Hepatocyte (in vitro differentiated cells): ENCODE measurements around the gene BAIAP3. TPM values are rescaled to one million over a fixed set of nuclear protein-coding genes. Genes with fewer than 3 reads are reported as not detected.

ENCODE experiments used
- DNase-seq: peaks from one replicate; pipeline ENCODE4 v3.0.0-alpha.2; 2016; ENCODE audit warnings: low spot score
- H2AFZ ChIP-seq: fragments of 200-600 bp; sonication (generic); 2 replicates; pipeline ENCODE4 v1.6.0; 2016; ENCODE audit warnings: antibody characterized with exemption, mild to moderate bottlenecking
- H3K27ac ChIP-seq: fragments of 200-600 bp; sonication (generic); 2 replicates; pipeline ENCODE4 v1.5.1; 2016; ENCODE audit warnings: mild to moderate bottlenecking
- H3K27me3 ChIP-seq: fragments of 200-600 bp; sonication (generic); 2 replicates; pipeline ENCODE4 v1.6.1; 2016
- H3K36me3 ChIP-seq: fragments of 200-600 bp; sonication (generic); replicated peaks from 2 replicates; pipeline ENCODE4 v1.5.1; 2016; ENCODE audit warnings: low read depth; ENCODE audit not compliant: insufficient read depth
- H3K4me1 ChIP-seq: fragments of 200-600 bp; sonication (generic); 2 replicates; pipeline ENCODE4 v1.5.1; 2016; ENCODE audit warnings: mild to moderate bottlenecking, moderate library complexity; ENCODE audit not compliant: insufficient read depth
- H3K4me2 ChIP-seq: fragments of 200-600 bp; sonication (generic); 2 replicates; pipeline ENCODE4 v1.6.0; 2016
- H3K4me3 ChIP-seq: fragments of 200-600 bp; sonication (generic); 2 replicates; pipeline ENCODE4 v1.5.1; 2016; ENCODE audit warnings: mild to moderate bottlenecking
- H3K79me2 ChIP-seq: fragments of 200-600 bp; sonication (generic); 2 replicates; pipeline ENCODE4 v1.6.0; 2017; ENCODE audit warnings: mild to moderate bottlenecking
- H3K9me2 ChIP-seq: fragments of 200-600 bp; sonication (generic); replicated peaks from 2 replicates; pipeline ENCODE4 v1.6.0; 2017; ENCODE audit warnings: mild to moderate bottlenecking; ENCODE audit not compliant: insufficient read depth
- H3K9me3 ChIP-seq: fragments of 200-600 bp; sonication (generic); 2 replicates; pipeline ENCODE4 v1.5.1; 2016; ENCODE audit warnings: low read depth, mild to moderate bottlenecking
- H4K20me1 ChIP-seq: fragments of 200-600 bp; sonication (generic); 2 replicates; pipeline ENCODE4 v1.6.0; 2016; ENCODE audit warnings: mild to moderate bottlenecking; ENCODE audit not compliant: insufficient read depth, poor library complexity, severe bottlenecking
- EZH2 ChIP-seq: fragments of 200-600 bp; sonication (generic); IDR thresholded peaks from 2 replicates; pipeline ENCODE4 v1.6.1; 2016; ENCODE audit warnings: antibody characterized with exemption, mild to moderate bottlenecking, borderline replicate concordance
- EZH2phosphoT487 ChIP-seq: fragments of 200-600 bp; sonication (generic); IDR thresholded peaks from one replicate; pipeline ENCODE4 v1.6.1; 2018; ENCODE audit warnings: antibody characterized with exemption, mild to moderate bottlenecking, low read depth, moderate library complexity; ENCODE audit not compliant: unreplicated experiment, severe bottlenecking
- WGBS: methylation state at CpG from one replicate; pipeline ENCODE4 v1.1.6; 2016; ENCODE audit warnings: low lambda C conversion rate; ENCODE audit errors: missing lambda C conversion rate; 5-methylcytosine and 5-hydroxymethylcytosine counted together
- polyA plus RNA-seq: library from polyadenylated mRNA; unstranded; fragments of >200 nt; fragmentation: Nextera tagmentation; extraction: Ambion mirVana; gene quantifications from 2 replicates; pipeline ENCODE4 v1.2.1, GENCODE V29; 2016
- total RNA-seq: library from RNA; depleted of rRNA; stranded (reverse); fragments of >200 nt; gene quantifications from 2 replicates; pipeline ENCODE4 v1.2.3, GENCODE V29; 2014
- TF ChIP-seq, protein P1 (sequence below): fragments of 200-600 bp; sonication (generic); IDR thresholded peaks from 2 replicates; pipeline ENCODE4 v1.5.1; 2016; ENCODE audit warnings: antibody characterized with exemption, mild to moderate bottlenecking; ENCODE audit not compliant: poor library complexity

BAIAP3 gene
- total and polyA plus RNA-seq, 2 experiments from 2014 or later = 2.4 to 3.0 TPM

DNA sequence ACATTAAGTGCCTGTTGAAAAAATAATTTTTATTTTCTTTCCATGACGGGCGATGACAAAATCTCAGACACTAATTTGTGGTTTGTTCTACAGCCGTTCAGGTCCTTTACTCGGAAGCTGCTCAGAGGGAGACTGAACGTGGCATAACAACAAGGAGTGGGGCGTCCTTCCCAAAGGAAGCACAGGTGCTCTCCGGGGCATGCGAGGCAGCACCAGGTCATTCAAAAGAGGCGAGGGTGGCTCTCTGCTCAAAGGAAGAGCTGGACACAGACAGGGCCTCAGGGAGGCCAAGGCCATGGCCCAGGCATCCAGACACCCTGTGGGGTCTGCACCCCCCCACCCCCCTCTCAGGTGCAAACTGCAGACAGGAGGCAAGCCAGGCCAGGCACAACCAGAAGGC, 64.9 kb downstream of the BAIAP3 start:
- 97% methylated on average over 9 of the region's 9 CpGs for WGBS

More for the DNA sequence above, 64.9 kb downstream of the BAIAP3 start:
- peaks cover under 1% of the 10 kb centered on the region for H4K20me1 ChIP-seq
- no peak overlapping the region for H3K4me3 ChIP-seq
- no peak for DNase-seq
- no peak overlapping the region for H2AFZ ChIP-seq
- H3K79me2 ChIP-seq = no peaks in the 10 kb centered on the region
- H3K9me2 ChIP-seq = no peaks in the 10 kb centered on the region
- no peaks in the 10 kb centered on the region for H3K27me3 ChIP-seq
- no peak overlapping the region for H3K4me2 ChIP-seq
- H3K27ac ChIP-seq = no peak overlapping the region
- H3K9me3 ChIP-seq = no peaks in the 10 kb centered on the region
- no peaks in the 10 kb centered on the region for H3K4me1 ChIP-seq
- H3K36me3 ChIP-seq = no peaks in the 10 kb centered on the region
- no peak for TF ChIP-seq EZH2
- TF ChIP-seq, protein P1, sequence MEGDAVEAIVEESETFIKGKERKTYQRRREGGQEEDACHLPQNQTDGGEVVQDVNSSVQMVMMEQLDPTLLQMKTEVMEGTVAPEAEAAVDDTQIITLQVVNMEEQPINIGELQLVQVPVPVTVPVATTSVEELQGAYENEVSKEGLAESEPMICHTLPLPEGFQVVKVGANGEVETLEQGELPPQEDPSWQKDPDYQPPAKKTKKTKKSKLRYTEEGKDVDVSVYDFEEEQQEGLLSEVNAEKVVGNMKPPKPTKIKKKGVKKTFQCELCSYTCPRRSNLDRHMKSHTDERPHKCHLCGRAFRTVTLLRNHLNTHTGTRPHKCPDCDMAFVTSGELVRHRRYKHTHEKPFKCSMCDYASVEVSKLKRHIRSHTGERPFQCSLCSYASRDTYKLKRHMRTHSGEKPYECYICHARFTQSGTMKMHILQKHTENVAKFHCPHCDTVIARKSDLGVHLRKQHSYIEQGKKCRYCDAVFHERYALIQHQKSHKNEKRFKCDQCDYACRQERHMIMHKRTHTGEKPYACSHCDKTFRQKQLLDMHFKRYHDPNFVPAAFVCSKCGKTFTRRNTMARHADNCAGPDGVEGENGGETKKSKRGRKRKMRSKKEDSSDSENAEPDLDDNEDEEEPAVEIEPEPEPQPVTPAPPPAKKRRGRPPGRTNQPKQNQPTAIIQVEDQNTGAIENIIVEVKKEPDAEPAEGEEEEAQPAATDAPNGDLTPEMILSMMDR = no peak
- TF ChIP-seq EZH2phosphoT487 = no peak

Other genes starting within 250 kb of the BAIAP3 start
- gene C1QTNF8, start 237.4 kb upstream of the BAIAP3 start, total RNA-seq = not detected in 2 replicates
- 0.10 TPM in 1 of 2 replicates, not detected in the other for gene C1QTNF8, start 237.4 kb upstream of the BAIAP3 start, polyA plus RNA-seq
- 8.6 and 9.1 TPM in 2 replicates for gene CACNA1H, start 180.5 kb upstream of the BAIAP3 start, total RNA-seq
- 9.1 and 9.7 TPM in 2 replicates for gene CACNA1H, start 180.5 kb upstream of the BAIAP3 start, polyA plus RNA-seq
- gene TPSG1, start 108.4 kb upstream of the BAIAP3 start, total RNA-seq = 0.67 and 1.3 TPM in 2 replicates
- gene TPSG1, start 108.4 kb upstream of the BAIAP3 start, polyA plus RNA-seq = 2.0 and 2.3 TPM in 2 replicates
- gene TPSB2, start 103.5 kb upstream of the BAIAP3 start, total RNA-seq = not detected in 2 replicates
- gene TPSB2, start 103.5 kb upstream of the BAIAP3 start, polyA plus RNA-seq = not detected in 2 replicates
- gene TPSAB1, start 92.9 kb upstream of the BAIAP3 start, total RNA-seq = not detected in 2 replicates
- not detected in 2 replicates for gene TPSAB1, start 92.9 kb upstream of the BAIAP3 start, polyA plus RNA-seq
- not detected in 2 replicates for gene TPSD1, start 77.6 kb upstream of the BAIAP3 start, total RNA-seq
- not detected in 2 replicates for gene TPSD1, start 77.6 kb upstream of the BAIAP3 start, polyA plus RNA-seq
- gene UBE2I, start 24.0 kb upstream of the BAIAP3 start, total RNA-seq = 76.0 and 78.8 TPM in 2 replicates
- 150 and 183 TPM in 2 replicates for gene UBE2I, start 24.0 kb upstream of the BAIAP3 start, polyA plus RNA-seq
- 65.5 and 73.0 TPM in 2 replicates for gene TSR3, start 18.2 kb downstream of the BAIAP3 start, total RNA-seq
- 137 and 138 TPM in 2 replicates for gene TSR3, start 18.2 kb downstream of the BAIAP3 start, polyA plus RNA-seq
- 70.1 and 76.6 TPM in 2 replicates for gene GNPTG, start 18.3 kb downstream of the BAIAP3 start, total RNA-seq
- gene GNPTG, start 18.3 kb downstream of the BAIAP3 start, polyA plus RNA-seq = 133 and 161 TPM in 2 replicates
- gene UNKL, start 81.1 kb downstream of the BAIAP3 start, total RNA-seq = 5.5 and 10.3 TPM in 2 replicates
- 8.5 and 9.6 TPM in 2 replicates for gene UNKL, start 81.1 kb downstream of the BAIAP3 start, polyA plus RNA-seq
- gene UQCC4, start 87.1 kb downstream of the BAIAP3 start, total RNA-seq = 16.0 and 17.3 TPM in 2 replicates
- gene UQCC4, start 87.1 kb downstream of the BAIAP3 start, polyA plus RNA-seq = 24.0 and 36.6 TPM in 2 replicates
- 2.0 and 2.5 TPM in 2 replicates for gene PERCC1, start 97.4 kb downstream of the BAIAP3 start, total RNA-seq
- gene PERCC1, start 97.4 kb downstream of the BAIAP3 start, polyA plus RNA-seq = not detected in 2 replicates
- gene CCDC154, start 110.9 kb downstream of the BAIAP3 start, total RNA-seq = 0.33 and 0.64 TPM in 2 replicates
- gene CCDC154, start 110.9 kb downstream of the BAIAP3 start, polyA plus RNA-seq = 1.6 and 4.6 TPM in 2 replicates
- 47.4 and 56.3 TPM in 2 replicates for gene CLCN7, start 141.4 kb downstream of the BAIAP3 start, total RNA-seq
- gene CLCN7, start 141.4 kb downstream of the BAIAP3 start, polyA plus RNA-seq = 107 and 127 TPM in 2 replicates
- not detected in 2 replicates for gene PTX4, start 155.3 kb downstream of the BAIAP3 start, total RNA-seq
- not detected in 2 replicates for gene PTX4, start 155.3 kb downstream of the BAIAP3 start, polyA plus RNA-seq
- 12.0 and 22.8 TPM in 2 replicates for gene TELO2, start 159.7 kb downstream of the BAIAP3 start, total RNA-seq
- 50.9 and 60.3 TPM in 2 replicates for gene TELO2, start 159.7 kb downstream of the BAIAP3 start, polyA plus RNA-seq
- gene TMEM204, start 200.0 kb downstream of the BAIAP3 start, total RNA-seq = 4.7 and 5.4 TPM in 2 replicates
- gene TMEM204, start 200.0 kb downstream of the BAIAP3 start, polyA plus RNA-seq = 2.7 and 4.3 TPM in 2 replicates